Subcutaneous preadipocyte (primary cell): ENCODE measurements around the gene SVIP. TPM values are rescaled to one million over a fixed set of nuclear protein-coding genes. Genes with fewer than 3 reads are reported as not detected.

Source experiments
- total RNA-seq: library from RNA; depleted of rRNA; stranded (reverse); fragments of >200 nt; gene quantifications from 2 replicates; pipeline ENCODE4 v1.2.3, GENCODE V29; 2012

SVIP gene
- 0.73 and 3.1 TPM in 2 replicates for total RNA-seq

GRCh38 chr11:22829231-22830081 is at the start of gene SVIP:
SVIP (minus strand) TSS chr11:22829801; CDS start chr11:22829748, 53 bp downstream.

GRCh38 chr11:22860241-22860640 is 30.6 kb upstream of the SVIP start, which contains the start of gene CCDC179:
CCDC179 (minus strand) TSS chr11:22860474; CDS start chr11:22860421, 53 bp downstream.

Other genes starting within 250 kb of the SVIP start
- 9.0 and 9.2 TPM in 2 replicates for gene FANCF, start 204.0 kb downstream of the SVIP start, total RNA-seq
- gene GAS2, start 163.2 kb downstream of the SVIP start, total RNA-seq, result 0.37 and 1.2 TPM in 2 replicates
- gene CCDC179, start 30.7 kb upstream of the SVIP start, total RNA-seq, result not detected in 2 replicates